ENCODE measurements around the gene SEMA3C. TPM values are rescaled to one million over a fixed set of nuclear protein-coding genes. Genes with fewer than 3 reads are reported as not detected.

Gene SEMA3C
- polyA plus RNA-seq, 1 donor = 23.3 TPM

GRCh38 chr7:80858141-80858903 is 60.5 kb downstream of the SEMA3C start:
- DNase-seq = no peak

GRCh38 chr7:80856769-80857168 is 62.1 kb downstream of the SEMA3C start:
- DNase-seq = no peak

- no peak for DNase-seq
Observed at GRCh38 chr7:80851896-80852476, 66.9 kb downstream of the SEMA3C start.

- DNase-seq = no peak
Observed at GRCh38 chr7:80848841-80849240, 70.0 kb downstream of the SEMA3C start.

GRCh38 chr7:80847895-80848294 is 71.0 kb downstream of the SEMA3C start:
- DNase-seq = no peak

- DNase-seq = no peak
Observed at GRCh38 chr7:80847027-80847426, 71.8 kb downstream of the SEMA3C start.

- no peak for DNase-seq
Observed at GRCh38 chr7:80844916-80845315, 73.9 kb downstream of the SEMA3C start.

- DNase-seq = no peak
Observed at GRCh38 chr7:80843018-80843677, 75.7 kb downstream of the SEMA3C start.

- no peak for DNase-seq
Observed at GRCh38 chr7:80842022-80842790, 76.6 kb downstream of the SEMA3C start.

- DNase-seq = no peak
Observed at GRCh38 chr7:80841423-80841955, 77.4 kb downstream of the SEMA3C start.

GRCh38 chr7:80840681-80841080 is 78.2 kb downstream of the SEMA3C start:
- DNase-seq = no peak

- no peak for DNase-seq
Observed at GRCh38 chr7:80839855-80840254, 79.0 kb downstream of the SEMA3C start.

GRCh38 chr7:80838643-80839042 is 80.2 kb downstream of the SEMA3C start:
- DNase-seq = no peak

GRCh38 chr7:80837345-80837744 is 81.5 kb downstream of the SEMA3C start:
- DNase-seq = no peak

- no peak for DNase-seq
Observed at GRCh38 chr7:80835251-80835650, 83.6 kb downstream of the SEMA3C start.

GRCh38 chr7:80833289-80834268 is 85.3 kb downstream of the SEMA3C start:
- peak; percentile 30 for DNase-seq

GRCh38 chr7:80832006-80832405 is 86.8 kb downstream of the SEMA3C start:
- no peak for DNase-seq

- DNase-seq = no peak
Observed at GRCh38 chr7:80830584-80831285, 88.1 kb downstream of the SEMA3C start.

GRCh38 chr7:80830010-80830409 is 88.8 kb downstream of the SEMA3C start:
- no peak for DNase-seq

GRCh38 chr7:80829527-80829926 is 89.3 kb downstream of the SEMA3C start:
- no peak for DNase-seq

Measured in left kidney (tissue), 2 donors.